Central memory CD8-positive, alpha-beta T cell (primary cell): ENCODE measurements around the gene LEO1.

Experiments used
- ATAC-seq: fragments of 150-1000 bp; cut with Tn5 transposase; replicated peaks from 2 replicates; pipeline ENCODE4 v1.10.0; 2022; ENCODE audit warnings: mild to moderate bottlenecking, moderate FRiP score, moderate number of reproducible peaks; ENCODE audit not compliant: poor library complexity, severe bottlenecking; ENCODE audit errors: extremely low read depth
- DNase-seq, 2 donors: peaks; one replicate each; pipeline ENCODE4 v3.0.0; 2021; ENCODE audit warnings: low spot score in 2 of 2
- H3K27ac Mint-ChIP-seq: one replicate; pipeline ENCODE4 v1.8.0; 2022; ENCODE audit warnings: low read depth, mild to moderate bottlenecking, moderate library complexity, mixed read lengths
- H3K27me3 Mint-ChIP-seq: one replicate; pipeline ENCODE4 v1.8.0; 2022; ENCODE audit warnings: mixed read lengths
- H3K36me3 Mint-ChIP-seq: one replicate; pipeline ENCODE4 v1.8.0; 2022; ENCODE audit warnings: mild to moderate bottlenecking, moderate library complexity, mixed read lengths; ENCODE audit not compliant: insufficient read depth
- H3K4me1 Mint-ChIP-seq: one replicate; pipeline ENCODE4 v1.8.0; 2022; ENCODE audit warnings: mixed read lengths
- H3K4me3 Mint-ChIP-seq: one replicate; pipeline ENCODE4 v1.8.0; 2022; ENCODE audit warnings: mild to moderate bottlenecking, moderate library complexity, mixed read lengths
- H3K9me3 Mint-ChIP-seq: one replicate; pipeline ENCODE4 v1.8.0; 2022; ENCODE audit warnings: mixed read lengths

LEO1 gene

DNA sequence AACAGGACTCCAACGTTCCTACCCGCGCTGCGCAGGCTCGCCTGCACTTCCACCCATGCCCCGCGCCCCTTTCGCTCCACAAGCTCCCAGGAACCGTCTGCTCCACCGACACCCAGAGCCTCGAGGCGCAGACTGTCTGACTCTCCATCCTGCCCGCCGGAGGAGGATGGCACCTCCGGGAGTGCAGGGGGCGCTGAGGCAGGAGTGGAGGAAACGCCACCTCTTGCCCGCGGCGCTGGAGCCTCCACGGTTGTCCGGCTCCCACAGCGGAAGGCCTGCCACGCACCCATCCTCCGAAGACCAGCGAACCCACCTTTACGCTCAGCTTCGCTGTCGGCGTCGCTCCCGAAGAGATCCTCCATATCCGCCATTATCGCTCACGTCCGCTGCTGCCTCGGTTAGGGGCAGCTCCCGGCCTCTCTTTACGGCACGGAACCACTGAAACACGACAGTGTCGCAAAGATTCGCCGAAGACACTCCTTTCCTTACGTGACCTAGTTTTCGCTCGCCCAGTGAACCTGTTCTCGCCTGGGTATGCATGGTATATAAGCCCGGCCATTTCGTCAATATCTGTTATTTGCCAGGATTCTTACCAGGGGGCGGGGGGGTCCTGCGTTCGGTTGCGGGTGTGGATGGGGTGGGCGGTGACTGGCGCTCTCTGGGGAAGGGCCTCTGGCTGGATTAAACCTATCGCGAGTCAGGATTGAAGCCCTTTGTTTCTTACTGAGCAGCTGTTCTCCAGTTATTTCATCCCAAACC is at the start of gene LEO1:
Gene LEO1, minus strand, starts transcription at position 404 of the 759 bp plus-strand sequence. Its CDS starts 33 bp downstream, at position 371.
- peaks cover 20% of the 10 kb centered on the region for H3K4me1 Mint-ChIP-seq
- ATAC-seq (peak; percentile 91), DNase-seq (peak; percentile 76 to 86)
- H3K9me3 Mint-ChIP-seq = no peaks in the 10 kb centered on the region
- H3K36me3 Mint-ChIP-seq = peaks cover 22% of the 10 kb centered on the region
- peak within 1 kb of the TSS; percentile 98 for H3K27ac Mint-ChIP-seq
- no peaks in the 10 kb centered on the region for H3K27me3 Mint-ChIP-seq
- H3K4me3 Mint-ChIP-seq = peak within 1 kb of the TSS; percentile 98

GRCh38 chr15:52021128-52021671 is 49.6 kb upstream of the LEO1 start:
- H3K4me1 Mint-ChIP-seq = peaks cover 41% of the 10 kb centered on the region
- ATAC-seq = no peak
- peak in 1 of 2 donors; percentile 16 for DNase-seq
- H3K36me3 Mint-ChIP-seq = peaks cover 20% of the 10 kb centered on the region
- H3K4me3 Mint-ChIP-seq = peak overlapping the region; percentile 94
- no peaks in the 10 kb centered on the region for H3K9me3 Mint-ChIP-seq
- H3K27ac Mint-ChIP-seq = peak overlapping the region; percentile 93
- H3K27me3 Mint-ChIP-seq = no peaks in the 10 kb centered on the region

GRCh38 chr15:52020221-52021085 is 48.9 kb upstream of the LEO1 start:
- no peaks in the 10 kb centered on the region for H3K27me3 Mint-ChIP-seq
- H3K9me3 Mint-ChIP-seq = no peaks in the 10 kb centered on the region
- peak overlapping the region; percentile 93 for H3K27ac Mint-ChIP-seq
- peaks cover 38% of the 10 kb centered on the region for H3K4me1 Mint-ChIP-seq
- no peak for ATAC-seq
- H3K36me3 Mint-ChIP-seq = peaks cover 20% of the 10 kb centered on the region
- peak overlapping the region; percentile 94 for H3K4me3 Mint-ChIP-seq
- no peak for DNase-seq

- no peaks in the 10 kb centered on the region for H3K9me3 Mint-ChIP-seq
- H3K36me3 Mint-ChIP-seq = peaks cover 20% of the 10 kb centered on the region
- no peaks in the 10 kb centered on the region for H3K27me3 Mint-ChIP-seq
- H3K4me1 Mint-ChIP-seq = peaks cover 38% of the 10 kb centered on the region
- H3K4me3 Mint-ChIP-seq = peak overlapping the region; percentile 96
- peak; percentile 37 to 47 for DNase-seq
- ATAC-seq = peak; percentile 59
- H3K27ac Mint-ChIP-seq = peak overlapping the region; percentile 93
Observed at GRCh38 chr15:52019394-52020220, 48.0 kb upstream of the LEO1 start.

DNA sequence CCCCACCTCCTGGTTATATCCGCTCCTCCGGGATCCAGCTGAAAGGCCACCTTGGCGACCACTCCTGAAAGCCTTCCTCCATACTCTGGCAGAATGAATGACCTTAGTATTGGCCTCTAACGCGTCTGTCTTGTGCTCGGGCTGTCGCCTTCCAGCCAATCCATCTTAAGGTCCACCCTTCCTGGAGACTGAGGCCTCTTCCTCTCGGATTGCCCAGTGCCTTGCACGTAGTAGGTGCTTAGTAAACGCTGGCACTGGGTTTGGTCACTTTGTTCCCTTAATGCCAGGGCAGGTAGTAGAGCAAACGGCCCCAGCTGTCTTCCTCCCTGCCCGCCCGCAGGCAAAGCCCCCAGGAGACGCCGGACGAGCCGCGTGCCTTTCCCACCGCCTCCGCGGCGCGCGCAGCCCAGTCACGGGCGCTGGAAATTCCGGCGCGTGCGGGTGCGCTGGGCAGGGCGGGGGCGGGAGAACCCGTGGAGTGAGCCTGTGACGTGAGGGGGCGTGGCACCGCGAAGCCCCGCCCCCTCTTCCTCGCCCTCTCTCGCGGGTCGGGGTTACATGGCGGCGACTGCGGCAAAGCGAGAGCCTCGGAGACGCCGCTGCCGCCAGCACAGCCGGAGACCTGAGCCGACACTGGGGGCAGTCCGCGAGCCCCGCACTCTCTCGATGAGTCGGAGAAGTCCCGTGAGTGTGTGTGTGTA is 47.3 kb upstream of the LEO1 start, which contains the start of gene MAPK6:
Gene MAPK6, plus strand, starts transcription at position 527 of the 701 bp plus-strand sequence. CDS start 27,242 bp downstream, outside the sequence.
- H3K36me3 Mint-ChIP-seq = peaks cover 20% of the 10 kb centered on the region
- H3K9me3 Mint-ChIP-seq = no peaks in the 10 kb centered on the region
- peak; percentile 88 for DNase-seq
- H3K27ac Mint-ChIP-seq = peak within 1 kb of the TSS; percentile 93
- ATAC-seq = peak; percentile 87
- H3K4me3 Mint-ChIP-seq = peak within 1 kb of the TSS; percentile 96
- H3K27me3 Mint-ChIP-seq = no peaks in the 10 kb centered on the region
- peaks cover 38% of the 10 kb centered on the region for H3K4me1 Mint-ChIP-seq

DNA sequence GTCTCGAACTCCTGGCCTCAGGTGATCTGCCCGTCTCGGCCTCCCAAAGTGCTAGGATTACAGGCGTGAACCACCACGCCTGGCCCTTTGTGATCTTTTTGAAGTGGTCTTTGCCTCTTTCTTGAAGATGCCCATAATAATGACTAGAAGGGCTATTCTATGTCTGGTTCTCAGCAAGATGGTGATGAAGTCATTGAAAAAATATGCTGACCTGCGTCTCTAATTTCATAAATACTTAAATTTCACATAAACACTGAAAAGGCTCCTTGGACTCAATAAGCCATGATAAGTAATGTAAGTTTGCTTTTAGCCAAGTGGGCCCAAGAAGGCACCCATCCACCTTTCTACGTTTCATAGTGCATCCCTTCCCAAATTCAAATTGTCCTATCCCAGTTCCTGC is 46.7 kb upstream of the LEO1 start:
- peak overlapping the region; percentile 93 for H3K27ac Mint-ChIP-seq
- peaks cover 20% of the 10 kb centered on the region for H3K36me3 Mint-ChIP-seq
- no peak for ATAC-seq
- H3K4me3 Mint-ChIP-seq = peak overlapping the region; percentile 96
- no peaks in the 10 kb centered on the region for H3K9me3 Mint-ChIP-seq
- peaks cover 37% of the 10 kb centered on the region for H3K4me1 Mint-ChIP-seq
- no peak for DNase-seq
- H3K27me3 Mint-ChIP-seq = no peaks in the 10 kb centered on the region

GRCh38 chr15:52016316-52016715 is 44.7 kb upstream of the LEO1 start:
- DNase-seq (no peak), ATAC-seq (no peak)
- H3K36me3 Mint-ChIP-seq = peaks cover 20% of the 10 kb centered on the region
- H3K9me3 Mint-ChIP-seq = no peaks in the 10 kb centered on the region
- peaks cover 23% of the 10 kb centered on the region for H3K4me1 Mint-ChIP-seq
- no peaks in the 10 kb centered on the region for H3K27me3 Mint-ChIP-seq
- H3K4me3 Mint-ChIP-seq = no peak overlapping the region
- H3K27ac Mint-ChIP-seq = no peak overlapping the region

- DNase-seq (no peak), ATAC-seq (no peak)
- peaks cover 15% of the 10 kb centered on the region for H3K36me3 Mint-ChIP-seq
- no peak overlapping the region for H3K27ac Mint-ChIP-seq
- H3K4me3 Mint-ChIP-seq = no peak overlapping the region
- no peaks in the 10 kb centered on the region for H3K27me3 Mint-ChIP-seq
- no peaks in the 10 kb centered on the region for H3K9me3 Mint-ChIP-seq
- H3K4me1 Mint-ChIP-seq = peaks cover 8% of the 10 kb centered on the region
Observed at GRCh38 chr15:52014616-52015015, 43.0 kb upstream of the LEO1 start.

DNA sequence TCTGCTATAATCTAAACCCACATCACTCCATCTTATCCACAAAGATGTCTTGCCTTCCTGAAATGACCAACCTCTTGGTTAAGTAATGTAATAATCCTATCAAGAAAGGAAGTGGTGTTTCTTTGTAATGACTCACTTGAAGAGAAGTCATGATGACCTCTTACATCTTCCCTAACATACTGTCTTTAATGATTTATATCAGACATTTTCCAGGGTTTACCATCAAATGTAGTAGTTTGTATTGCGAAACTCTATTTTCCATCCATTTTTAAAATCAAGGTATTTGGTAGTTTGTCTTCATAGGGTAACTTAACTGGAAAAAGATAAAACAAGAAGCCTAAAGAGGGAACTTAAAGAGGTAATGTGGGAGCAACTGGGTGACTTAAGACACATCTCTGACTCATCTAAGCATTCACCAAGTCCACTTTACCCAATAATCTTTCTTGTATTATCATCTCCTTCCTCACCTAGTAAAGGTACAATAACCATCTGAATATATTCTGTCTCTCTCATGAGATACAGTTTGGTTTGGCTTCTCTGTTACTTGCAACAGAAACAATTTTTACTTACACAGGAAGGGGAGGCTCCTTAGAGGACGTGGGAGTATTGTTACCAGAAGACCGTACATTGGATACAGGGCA is 41.7 kb upstream of the LEO1 start:
- no peaks in the 10 kb centered on the region for H3K4me1 Mint-ChIP-seq

DNA sequence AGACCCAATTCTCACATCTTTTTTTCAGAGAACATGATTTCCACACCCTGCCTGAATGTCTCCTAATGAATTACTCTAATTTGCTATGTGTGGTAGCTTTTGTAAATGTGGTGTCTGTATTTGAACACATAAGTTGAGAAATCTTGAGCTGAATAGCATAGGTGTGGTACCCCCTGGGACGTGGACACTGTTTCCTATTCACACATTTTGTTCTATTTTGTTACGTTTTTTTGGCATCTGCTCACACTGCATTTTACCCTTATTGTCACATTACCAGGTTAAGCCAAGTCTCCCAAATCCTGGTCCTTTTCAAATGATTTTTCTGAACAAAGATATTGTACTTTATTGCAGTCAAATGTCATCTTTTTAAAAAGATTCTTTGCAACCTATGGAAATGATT is 40.6 kb upstream of the LEO1 start:
- H3K27me3 Mint-ChIP-seq = no peaks in the 10 kb centered on the region
- no peaks in the 10 kb centered on the region for H3K9me3 Mint-ChIP-seq
- H3K27ac Mint-ChIP-seq = no peak overlapping the region
- ATAC-seq (no peak), DNase-seq (no peak)
- H3K4me1 Mint-ChIP-seq = no peaks in the 10 kb centered on the region
- H3K4me3 Mint-ChIP-seq = no peak overlapping the region
- peaks cover 2% of the 10 kb centered on the region for H3K36me3 Mint-ChIP-seq

More for the DNA sequence above, 41.7 kb upstream of the LEO1 start:
- Mint-ChIP-seq H3K9me3 (no peaks in the 10 kb centered on the region), H3K36me3 (peaks cover 5% of the 10 kb centered on the region), H3K27ac (no peak overlapping the region), H3K4me3 (no peak overlapping the region), H3K27me3 (no peaks in the 10 kb centered on the region)
- no peak for DNase-seq
- ATAC-seq = no peak

DNA sequence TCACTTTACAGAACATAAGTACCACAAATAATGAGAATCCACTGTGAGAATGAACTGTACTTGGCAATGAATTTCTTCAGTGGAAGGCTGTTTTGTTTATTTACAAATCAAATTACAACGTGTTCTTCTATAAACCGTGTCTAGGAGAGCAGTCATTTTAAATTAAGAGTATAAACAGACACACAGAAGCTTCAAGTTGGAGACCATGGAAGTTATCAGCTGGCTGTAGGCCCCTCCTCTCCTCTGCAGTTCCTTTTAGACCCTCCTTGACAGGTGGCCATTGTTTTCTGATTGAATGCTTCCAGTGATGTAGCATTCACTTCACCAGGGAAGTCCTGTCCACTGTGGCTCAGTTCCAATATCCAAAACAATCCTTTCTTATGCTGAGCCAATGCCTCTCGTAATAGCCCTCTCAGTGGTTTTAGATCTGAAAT is 40.1 kb upstream of the LEO1 start:
- Mint-ChIP-seq H3K27ac (no peak overlapping the region), H3K9me3 (no peaks in the 10 kb centered on the region), H3K4me1 (no peaks in the 10 kb centered on the region), H3K4me3 (no peak overlapping the region), H3K27me3 (no peaks in the 10 kb centered on the region), H3K36me3 (peaks cover 2% of the 10 kb centered on the region)
- ATAC-seq (no peak), DNase-seq (no peak)
